Bone marrow (tissue), 2 donors: ENCODE results near the gene SOBP.

Source experiments
- DNase-seq, 2 donors: peaks; one replicate each; lab custom pipeline; 2025; lab: John Stamatoyannopoulos, UW

The SOBP gene

DNA sequence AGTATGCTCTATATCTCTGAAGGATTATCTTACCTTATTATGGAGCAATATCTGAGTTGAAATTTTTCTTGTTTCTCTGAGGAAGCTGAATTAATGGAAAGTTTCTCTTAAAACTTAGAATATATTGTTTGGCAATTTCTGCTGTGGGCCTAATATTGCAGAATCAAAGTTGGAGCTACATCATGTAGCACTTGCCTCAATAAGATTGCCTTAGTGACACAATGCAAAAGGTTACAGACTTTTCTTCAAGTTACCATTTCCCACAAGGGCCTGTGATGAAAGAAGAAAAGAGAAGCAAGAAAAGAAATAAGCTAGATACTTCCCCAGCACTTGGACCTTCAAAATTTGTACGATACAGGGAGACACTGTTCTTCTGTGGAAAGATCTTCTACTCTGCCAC is 151.2 kb downstream of the SOBP start:
- DNase-seq: no peak

DNA sequence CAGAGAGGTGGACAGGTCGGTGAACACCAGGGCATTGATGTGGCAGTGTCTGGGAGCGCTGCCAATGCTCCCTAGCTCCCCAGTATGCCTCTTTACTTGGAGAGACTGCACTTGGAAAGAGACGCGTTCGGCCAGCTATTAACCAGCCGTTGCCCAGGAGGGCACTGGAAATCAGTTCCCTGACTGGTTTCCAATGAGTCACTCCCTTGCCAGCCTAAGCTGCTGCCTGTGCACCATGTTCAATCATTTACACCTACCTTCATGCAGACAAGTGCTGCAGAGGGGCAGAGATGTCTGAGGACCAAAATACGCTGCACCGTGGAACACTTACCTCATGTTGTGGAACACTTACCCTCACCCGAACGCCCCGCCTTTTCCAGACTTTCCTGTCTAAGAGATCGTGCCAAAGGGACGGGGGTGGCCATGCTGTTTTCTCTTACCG is 151.6 kb downstream of the SOBP start:
- DNase-seq: no peak

DNA sequence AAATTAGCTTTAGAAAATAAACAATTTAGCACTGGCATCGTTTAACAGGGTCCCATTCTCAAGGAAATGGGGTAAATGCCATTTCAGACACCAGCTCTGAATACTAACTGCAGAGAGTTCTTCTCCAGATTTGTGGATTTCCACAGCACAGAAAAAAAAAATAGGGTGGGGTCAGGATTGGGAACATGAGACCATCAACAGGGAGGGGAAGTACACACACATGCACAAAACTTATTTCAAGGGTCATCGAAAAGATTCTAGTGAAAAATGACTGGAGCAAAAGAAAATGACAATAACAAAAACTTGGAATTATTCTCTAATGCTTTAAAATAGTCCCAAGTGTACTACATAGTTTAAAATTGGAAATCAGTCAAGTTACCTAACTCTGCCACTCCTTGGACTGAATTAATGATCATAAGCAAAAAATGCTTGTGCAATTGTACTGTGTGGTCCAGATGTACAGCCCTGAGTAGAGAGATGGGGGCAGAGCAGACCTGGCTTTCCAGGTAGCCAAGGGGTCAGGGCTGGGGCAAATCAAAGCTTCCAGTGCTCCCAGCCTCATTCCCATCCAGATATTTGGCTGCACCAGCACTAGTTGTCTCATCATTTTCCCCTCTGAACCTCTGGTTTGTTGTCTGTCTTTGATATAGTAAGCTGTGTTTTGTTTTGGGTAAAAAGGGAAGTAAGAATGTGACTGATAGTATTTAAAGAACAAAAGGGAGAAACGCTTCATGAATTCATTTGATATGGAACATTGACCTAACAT is 152.4 kb downstream of the SOBP start:
- DNase-seq: no peak

DNA sequence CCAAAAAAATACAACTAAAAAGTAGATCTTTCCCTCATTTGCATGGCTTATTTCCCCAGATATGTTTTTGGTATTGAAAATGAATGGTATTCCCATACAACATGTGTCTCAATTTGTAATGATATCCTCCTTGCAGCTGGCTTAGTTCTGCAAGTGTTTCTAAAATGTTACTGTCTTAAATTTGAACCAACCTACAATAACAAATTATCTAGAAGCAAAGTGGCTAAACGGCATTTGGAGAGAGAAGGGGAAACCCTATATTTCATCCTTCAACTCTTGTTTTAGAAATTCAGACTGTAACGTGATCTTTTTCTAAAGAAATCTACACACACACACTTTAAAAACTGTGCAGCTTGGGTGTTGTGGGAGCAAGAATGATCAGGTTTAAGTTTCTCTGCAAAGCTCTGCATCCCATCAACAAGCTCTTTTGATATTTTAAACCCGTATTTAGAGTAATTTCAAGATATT is 153.0 kb downstream of the SOBP start:
- DNase-seq: no peak

DNA sequence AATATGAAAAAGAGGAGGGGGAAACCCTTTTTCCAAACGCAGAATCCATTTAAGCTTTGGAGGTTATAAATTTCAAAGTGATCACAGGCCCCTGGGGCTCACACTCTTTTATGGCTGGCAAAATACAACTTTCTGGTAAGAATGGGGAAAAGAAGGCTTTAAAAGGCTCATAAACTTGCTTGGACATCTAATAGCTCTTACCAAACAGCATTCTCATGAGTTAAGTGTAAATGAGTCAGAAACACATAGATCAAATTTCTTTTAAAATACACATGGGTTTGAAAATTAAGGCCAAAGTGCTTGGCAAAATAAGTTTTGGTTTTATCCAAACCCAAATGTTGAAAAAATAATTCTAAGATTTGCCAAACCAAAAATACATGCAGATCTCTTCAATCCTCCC is 154.6 kb downstream of the SOBP start:
- DNase-seq: no peak

DNA sequence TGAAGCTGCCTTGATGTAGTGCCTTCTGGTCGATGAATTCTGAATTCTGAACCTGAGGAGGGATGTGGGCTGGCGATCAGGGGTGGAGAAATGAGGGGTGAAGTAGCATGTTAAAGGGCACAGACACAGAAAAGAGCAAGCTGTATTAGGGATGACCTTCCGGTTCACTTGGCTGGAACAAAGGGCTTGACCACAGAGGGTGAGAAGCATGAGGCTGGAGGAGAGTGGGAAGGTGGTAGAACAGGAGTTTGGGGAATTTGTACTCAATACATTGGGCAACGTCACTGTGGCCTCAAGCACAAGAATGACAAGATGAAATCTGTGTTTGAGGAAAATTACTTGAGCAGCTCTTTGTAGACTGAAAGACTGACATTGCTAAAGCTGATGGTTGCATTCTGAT is 155.8 kb downstream of the SOBP start:
- no peak for DNase-seq

DNA sequence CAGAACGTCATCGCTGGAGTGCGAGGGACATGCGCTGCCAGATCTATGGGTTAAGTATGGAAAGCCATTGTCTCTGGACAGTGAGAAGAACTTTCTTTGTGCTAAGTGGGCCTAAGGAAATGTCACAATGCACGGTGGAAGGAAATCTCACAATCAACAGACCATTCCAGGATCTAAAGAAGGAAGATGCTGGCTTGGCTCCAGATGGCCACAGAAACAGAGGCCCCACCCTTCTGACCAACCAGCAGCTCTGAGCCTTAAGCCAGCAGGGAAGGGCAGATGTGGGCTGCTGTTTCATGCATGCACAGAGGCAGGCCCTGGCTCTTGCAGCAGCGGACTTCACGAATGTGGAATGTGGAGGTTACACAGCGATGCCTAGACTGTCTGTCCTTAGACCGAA is 156.3 kb downstream of the SOBP start:
- DNase-seq: no peak

DNA sequence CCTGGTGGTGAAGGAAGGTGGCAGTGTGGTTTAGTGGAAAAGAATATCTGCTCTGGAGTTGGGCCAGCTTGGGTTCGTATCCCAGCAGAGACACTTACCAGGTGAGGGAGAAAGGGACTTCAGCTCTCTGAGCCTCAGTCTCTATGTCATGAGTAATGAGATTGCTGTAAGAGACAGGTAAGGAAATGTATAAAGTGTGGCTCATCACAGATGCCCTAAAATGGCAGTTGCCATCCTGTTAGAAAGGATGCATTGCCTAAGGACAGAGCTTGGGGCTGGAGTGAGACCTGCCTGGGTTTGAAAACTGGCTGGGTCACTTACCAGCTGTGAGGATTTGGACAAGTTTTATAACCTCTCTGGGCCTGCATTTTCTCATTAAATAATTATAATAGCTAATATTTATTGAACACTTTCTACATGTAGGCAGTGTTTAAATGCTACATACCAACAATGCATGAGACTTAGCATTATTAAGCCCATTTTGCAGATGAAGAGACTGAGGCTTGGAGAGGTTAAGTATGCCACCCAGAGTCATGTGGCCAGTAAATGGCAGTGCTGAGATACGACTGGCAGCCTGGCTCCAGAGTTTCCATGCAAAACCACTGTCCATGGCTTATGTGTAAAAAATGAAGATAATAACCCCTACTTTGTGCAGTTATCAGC is 157.0 kb downstream of the SOBP start:
- no peak for DNase-seq

DNA sequence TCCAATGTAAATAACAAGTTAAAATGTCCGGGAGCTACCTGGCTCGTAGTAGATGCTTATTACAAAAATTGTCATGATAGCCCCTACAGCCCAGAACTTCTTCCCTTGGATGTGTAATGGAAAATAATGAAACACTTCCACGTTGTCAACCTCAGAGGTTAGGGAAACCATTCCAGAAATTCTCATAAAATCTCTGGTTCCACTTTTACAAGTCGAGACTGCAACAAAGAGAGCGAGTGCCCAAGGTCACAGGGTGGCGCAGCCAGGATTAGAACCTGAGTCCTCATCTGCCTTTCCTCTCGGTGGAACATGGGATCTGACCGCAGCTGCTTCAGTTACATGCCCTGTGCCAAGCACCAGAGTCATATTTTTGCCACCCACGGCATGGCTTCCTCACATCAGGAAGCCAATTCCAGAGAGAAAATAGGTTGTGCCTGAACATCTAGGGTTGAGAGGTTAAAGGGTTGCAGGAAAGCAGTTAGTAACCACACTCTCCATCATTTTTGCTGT is 157.6 kb downstream of the SOBP start:
- DNase-seq: no peak

DNA sequence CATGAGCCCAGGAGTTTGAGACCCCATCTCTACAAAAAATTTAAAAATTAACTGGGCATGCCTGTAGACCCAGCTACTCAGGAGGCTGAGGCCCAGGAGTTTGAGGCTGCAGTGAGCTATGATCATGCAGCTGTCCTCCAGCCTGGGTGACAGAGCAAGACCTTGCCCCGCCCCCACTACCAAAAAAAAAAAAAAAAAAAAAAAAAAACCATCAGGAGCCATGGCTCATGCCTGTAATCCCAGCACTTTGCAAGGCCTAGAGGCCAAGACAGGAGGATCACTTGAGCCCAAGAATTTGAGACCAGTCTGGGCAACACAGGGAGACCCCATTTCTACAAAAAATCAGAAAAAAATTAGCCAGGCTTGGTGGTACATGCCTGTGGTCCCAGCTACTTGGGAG is 159.1 kb downstream of the SOBP start:
- DNase-seq: no peak

DNA sequence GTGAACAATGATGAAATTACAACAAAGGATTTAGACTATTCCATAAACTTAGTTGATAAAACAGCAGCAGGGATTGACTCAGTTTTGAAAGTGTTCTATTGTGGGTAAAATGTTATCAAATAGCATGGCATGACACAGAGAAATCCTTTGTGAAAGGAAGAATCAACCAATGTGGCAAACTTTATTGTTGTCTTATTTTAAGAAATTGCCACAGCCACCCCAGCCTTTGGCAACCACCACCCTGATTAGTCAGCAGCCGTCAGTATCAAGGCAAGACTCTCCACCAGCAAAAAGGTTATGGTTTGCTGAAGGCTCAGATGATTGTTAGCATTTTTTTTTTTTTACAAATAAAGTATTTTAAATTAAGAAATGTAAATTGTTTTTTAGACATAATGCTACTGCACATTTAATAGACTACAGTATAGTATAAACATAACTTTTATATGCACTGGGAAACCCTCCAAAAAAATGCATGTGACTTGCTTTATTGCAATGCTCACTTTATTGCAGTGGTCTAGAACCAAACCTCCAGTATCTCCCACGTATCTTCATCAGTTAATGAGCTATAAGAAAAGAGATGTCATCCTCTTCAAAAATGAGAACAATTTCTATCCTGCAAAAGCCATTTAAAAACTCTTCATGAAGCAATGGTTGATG is 162.7 kb downstream of the SOBP start:
- DNase-seq: no peak

DNA sequence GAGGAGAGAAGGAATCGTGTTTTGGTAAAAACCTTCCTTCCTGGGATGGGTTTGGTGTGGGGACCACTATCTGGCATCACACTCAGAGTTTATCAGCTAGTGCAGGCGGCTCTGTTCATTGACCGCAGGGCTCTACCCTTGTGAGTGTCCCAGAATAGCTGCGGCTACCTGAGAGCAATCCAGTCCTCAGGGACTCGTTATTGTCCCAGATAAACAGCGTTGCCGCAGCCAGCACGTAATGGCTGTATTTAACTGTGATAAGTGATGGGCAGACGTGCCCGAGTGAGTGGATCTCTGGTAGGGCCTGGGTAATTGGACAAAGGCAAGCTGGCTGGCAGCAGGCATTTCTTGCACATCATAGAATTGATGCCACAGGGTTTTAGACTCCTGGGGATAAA is 163.3 kb downstream of the SOBP start:
- no peak for DNase-seq

DNA sequence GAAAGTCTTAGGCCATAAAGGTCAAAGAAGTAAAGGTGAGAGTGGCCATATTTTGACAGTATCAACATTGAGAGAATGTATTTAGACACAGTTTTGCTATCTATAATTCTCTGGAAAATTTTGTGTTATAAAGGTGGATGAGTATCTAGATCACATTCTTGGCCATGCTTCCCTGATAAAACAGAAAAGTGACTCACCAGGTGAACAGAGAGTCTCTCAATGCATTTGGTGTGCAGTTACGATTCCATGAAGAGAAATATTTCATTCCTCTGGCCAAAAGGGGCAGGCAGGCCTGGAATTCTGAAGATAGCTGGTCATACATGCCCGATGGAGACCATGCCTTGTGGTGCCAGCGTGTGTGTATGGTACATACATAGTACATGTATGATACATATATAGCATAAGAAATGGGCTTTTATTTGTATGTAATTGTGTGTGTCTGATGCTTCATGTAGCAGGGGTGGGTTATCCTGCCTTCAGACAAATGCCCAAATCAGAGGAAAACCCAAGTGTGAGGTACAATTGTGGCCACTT is 164.0 kb downstream of the SOBP start:
- no peak for DNase-seq

DNA sequence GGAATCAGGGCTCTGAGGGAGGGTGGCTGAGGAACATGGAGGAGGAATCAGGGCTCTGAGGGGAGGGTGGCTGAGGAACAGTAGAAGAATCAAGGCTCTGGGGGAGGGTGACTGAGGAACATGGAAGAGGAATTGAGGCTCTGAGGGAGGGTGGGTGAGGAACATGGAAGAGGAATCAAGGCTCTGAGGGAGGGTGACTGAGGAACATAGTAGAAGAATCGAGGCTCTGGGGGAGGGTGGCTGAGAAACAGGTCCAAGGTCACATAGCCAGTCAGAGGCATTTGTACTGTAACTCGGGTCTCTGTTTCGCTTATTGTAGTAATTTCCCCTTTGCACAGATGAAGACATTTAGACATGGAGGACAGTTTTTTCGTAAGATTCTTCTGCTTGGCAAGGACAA is 164.8 kb downstream of the SOBP start:
- DNase-seq: no peak

DNA sequence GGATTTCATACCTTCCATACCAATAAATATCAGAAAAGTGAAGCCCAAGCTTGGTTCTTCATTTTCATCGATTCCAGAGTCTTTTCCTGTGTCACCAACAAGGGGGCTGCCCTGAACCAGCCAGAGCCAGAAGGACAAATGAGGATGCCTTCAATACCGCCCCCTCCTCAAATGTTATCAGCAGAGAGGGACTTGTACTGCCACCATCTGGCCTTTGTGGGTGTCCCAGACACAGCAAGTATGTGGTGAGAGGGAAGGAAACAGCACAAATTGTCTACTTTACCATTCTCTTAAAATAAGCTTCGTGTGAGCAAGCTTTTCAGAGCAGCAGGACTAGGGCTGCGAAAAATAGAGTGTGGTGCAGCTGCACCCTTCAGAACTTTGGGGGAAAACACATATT is 165.3 kb downstream of the SOBP start:
- DNase-seq: no peak

DNA sequence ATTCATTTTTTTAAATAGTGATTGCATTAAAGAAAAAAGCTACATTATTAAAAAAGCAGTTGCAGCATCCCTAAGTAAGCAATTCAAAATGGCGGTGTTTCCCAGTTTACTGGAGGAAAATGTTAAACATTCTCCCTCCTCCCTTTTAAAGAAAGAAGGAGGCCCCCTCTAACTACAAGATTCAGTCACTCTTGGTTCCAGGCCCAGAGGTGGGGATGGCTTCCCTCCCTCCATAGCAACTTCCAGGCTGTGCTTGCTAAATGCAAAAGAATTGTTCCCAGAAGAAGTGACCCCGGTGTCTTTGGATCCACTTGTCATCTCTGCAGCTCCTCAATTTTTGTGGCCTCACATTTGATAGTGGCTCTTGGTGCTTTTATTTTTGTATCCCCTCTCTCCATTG is 165.9 kb downstream of the SOBP start:
- DNase-seq: no peak

DNA sequence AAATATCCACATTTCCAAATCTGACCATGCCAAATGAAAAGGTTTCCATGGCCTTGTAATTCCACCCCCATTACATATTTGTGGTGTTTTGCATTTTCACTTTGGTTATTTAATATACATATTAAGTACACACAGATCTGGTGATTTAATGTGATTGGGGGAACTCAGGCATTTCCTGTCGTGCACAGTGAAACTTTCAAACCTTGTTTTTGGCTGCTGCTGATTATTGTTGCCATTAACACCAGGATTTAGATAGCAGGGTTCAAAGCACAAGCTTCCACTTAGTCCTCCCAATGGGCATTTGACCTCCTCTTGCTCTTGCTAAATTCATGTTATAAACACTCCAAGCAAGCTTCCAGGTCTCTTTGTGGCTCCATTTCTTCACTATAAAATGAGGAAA is 166.5 kb downstream of the SOBP start:
- DNase-seq: no peak

DNA sequence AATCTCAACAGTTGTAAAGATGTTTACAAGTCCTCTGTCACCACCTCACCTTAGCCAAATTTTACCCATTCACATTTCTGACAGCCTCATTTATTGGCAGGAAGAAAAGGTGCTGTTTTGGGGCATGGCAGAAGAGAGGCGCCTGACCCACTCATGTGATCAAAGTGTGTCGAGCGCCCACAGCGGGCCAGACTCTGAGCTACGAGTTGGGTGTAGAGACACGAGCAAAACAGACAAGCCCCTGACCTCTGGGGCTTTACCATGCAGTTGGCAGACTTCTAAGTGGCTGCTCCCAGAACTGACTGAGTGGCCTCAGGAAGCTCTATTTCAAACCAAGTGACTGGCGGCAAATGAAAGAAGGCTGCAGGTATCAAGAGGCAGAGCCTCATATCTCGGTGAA is 167.0 kb downstream of the SOBP start:
- no peak for DNase-seq

DNA sequence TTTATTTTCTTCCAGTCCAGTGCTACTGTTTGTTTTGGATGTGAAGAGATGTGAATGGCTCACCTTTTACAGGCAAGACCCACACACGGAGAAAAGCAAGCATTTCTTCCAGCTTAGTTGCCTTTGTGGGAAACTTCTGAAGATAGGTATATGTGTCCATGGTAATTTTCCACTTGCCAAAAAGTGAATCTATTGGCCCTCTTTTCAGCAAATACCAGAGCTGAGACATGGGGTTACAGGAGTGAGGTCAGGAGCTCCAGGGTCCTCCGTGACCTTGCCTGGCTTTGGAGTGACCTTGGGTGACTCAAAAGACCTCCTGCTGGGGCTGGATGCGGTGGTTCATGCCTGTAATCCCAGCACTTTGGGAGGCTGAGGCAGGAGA is 167.4 kb downstream of the SOBP start:
- no peak for DNase-seq

DNA sequence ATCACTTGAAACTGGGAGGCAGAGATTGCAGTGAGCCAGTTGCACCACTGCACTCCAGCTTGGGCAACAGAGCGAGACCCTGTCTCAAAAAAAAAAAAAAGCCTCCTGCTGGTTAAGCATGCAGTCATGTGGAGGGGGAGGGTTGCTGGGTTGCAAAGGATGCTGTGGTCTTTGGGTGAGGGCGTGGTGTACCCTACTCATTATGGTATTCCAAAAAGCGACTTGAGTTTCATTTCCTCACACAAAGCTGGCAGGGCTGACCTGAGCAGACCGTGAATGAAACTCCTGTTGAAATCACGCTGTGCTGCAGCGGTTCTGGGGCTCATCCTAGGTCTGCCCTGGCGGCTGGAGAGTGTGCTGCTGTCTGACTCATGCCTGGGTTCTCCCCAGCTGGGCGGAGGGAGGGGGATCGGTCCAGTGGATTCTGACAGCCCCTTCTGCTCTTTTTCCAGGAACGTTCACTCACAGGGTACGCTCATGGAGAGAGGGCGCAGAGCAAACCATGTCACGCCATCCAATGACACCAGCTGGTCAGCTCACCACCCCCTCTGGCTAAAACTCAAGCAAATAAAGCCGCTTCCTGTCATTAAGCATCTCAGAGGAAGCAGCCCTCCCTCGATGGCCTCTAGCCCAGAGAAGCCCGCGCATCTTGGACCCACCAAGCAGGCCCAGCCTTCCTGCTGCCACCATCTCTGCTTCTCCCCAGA is 168.0 kb downstream of the SOBP start:
- DNase-seq: peak in 1 of 2 donors; percentile 26

DNA sequence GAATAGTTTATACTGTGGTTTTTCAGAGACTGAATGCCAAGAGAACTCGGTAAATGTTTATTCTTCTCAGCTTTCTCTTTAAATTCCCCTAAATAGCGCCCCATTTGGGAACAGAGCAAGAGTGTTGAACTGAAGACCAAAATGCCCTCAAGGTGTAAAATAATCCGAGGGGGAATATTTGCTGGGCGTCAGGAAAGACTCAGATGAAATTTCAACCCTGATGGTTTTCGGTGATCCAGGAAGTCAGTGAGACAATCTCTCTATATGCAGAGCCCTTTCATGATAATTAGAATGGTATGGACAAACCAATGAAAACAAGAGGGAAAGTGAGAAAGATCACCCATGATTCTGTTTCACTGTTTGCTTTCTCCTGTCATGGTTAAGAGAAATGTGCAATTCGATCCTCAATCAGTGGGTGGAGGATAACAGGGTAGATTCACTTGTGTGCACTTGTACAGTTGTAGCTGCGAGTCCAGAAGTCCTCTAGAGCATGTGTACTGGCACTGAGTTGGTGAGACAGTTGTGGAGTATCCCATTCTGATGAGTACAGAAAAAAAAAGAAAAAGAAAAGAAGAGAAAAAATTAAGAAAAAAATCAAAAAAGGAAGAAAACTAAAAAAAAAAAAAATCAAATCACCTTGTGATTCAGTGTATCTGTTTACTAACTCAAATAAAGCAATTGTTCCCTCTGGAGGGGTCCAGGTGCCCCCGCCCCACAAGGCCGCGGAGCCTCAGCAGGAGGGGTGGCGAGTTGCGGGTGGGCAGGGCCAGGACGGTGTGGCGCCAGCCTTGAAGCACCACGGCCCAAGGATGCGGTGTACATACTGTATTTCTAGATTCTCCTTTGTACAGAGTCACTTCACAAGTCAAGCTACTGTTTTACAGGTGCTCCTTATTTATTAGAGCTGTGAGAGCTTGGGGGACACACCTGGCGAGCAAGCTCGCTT is 169.3 kb downstream of the SOBP start:
- DNase-seq: no peak
